ENCODE measurements around the gene GPR39.

Gene GPR39

DNA sequence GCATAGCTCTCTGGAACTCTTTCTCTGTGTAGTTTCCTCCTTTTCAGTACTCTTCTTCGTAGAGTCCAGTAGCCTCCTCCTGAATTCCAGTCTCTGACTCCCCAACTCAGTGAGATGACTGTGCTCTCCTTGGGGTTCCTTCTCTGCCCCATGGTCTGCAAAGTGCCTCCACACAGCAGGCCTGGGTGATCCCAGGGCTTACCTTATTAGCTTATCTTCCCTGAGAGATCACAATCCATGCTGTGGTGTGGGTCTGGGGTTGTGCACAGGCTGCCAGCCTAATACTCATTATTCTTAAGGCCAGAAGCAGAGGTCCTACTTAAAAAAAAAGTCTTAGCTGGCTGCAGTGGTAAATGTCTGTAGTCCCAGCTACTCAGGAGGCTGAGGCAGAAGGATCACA lies 4.6 kb upstream of the GPR39 start:
- Histone ChIP-seq H3K27ac (ENCODE audit: low read depth, low read length) (no peak overlapping the region), H3K36me3 (ENCODE audit: low read length) (no peaks in the 10 kb centered on the region), H4K20me1 (ENCODE audit: low read depth, low read length) (no peaks in the 10 kb centered on the region), H3F3A (ENCODE audit: insufficient read depth) (no peaks in the 10 kb centered on the region), H3K27me3 (ENCODE audit: low read length) (no peaks in the 10 kb centered on the region), H3K4me2 (ENCODE audit: low read depth, low read length, poor library complexity, severe bottlenecking) (no peak overlapping the region), H3K9me2 (replicated peaks; ENCODE audit: insufficient read depth, low read length) (no peaks in the 10 kb centered on the region), H3K9ac (ENCODE audit: low read length) (no peak overlapping the region), H3K9me3 (ENCODE audit: insufficient read depth, low read length) (no peaks in the 10 kb centered on the region), H3K4me3 (ENCODE audit: insufficient read depth, low read length, poor library complexity, severe bottlenecking) (no peak overlapping the region), H3K79me2 (ENCODE audit: insufficient read depth, low read length) (no peaks in the 10 kb centered on the region), H2AFZ (ENCODE audit: low read depth, low read length, severe bottlenecking) (no peak overlapping the region)
- TF ChIP-seq, protein P1, sequence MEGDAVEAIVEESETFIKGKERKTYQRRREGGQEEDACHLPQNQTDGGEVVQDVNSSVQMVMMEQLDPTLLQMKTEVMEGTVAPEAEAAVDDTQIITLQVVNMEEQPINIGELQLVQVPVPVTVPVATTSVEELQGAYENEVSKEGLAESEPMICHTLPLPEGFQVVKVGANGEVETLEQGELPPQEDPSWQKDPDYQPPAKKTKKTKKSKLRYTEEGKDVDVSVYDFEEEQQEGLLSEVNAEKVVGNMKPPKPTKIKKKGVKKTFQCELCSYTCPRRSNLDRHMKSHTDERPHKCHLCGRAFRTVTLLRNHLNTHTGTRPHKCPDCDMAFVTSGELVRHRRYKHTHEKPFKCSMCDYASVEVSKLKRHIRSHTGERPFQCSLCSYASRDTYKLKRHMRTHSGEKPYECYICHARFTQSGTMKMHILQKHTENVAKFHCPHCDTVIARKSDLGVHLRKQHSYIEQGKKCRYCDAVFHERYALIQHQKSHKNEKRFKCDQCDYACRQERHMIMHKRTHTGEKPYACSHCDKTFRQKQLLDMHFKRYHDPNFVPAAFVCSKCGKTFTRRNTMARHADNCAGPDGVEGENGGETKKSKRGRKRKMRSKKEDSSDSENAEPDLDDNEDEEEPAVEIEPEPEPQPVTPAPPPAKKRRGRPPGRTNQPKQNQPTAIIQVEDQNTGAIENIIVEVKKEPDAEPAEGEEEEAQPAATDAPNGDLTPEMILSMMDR (IDR thresholded peaks at IDR 0.05; ENCODE audit: insufficient read depth, low read length, poor library complexity, severe bottlenecking) = no peak
- no peak for TF ChIP-seq EZH2phosphoT487 (conservative IDR thresholded peaks at IDR 0.05; ENCODE audit: low read length)

DNA sequence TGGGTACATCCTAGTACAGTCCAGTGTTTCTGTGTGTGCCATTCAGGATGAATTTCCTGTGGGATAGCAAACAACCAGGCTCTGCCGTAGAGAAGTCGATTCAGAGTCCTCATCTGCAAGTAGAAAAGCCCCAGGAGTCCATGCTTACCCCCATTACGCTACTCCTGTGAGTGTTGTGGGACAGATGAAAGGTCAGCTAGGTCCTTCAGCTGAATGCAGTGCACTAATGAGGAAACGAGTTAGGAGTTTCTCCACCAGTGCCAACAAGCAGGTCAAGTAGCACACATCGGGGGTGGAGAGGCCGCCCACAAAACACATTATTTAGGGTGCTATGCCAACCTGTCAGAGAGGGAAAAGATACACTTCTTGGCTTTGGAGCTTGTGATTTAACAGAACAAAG lies 2.5 kb upstream of the GPR39 start:
- H2AFZ ChIP-seq (ENCODE audit: low read depth, low read length, severe bottlenecking) = no peak overlapping the region
- no peak overlapping the region for H3K9ac ChIP-seq (ENCODE audit: low read length)
- no peak overlapping the region for H3K27ac ChIP-seq (ENCODE audit: low read depth, low read length)
- no peak overlapping the region for H3K4me3 ChIP-seq (ENCODE audit: insufficient read depth, low read length, poor library complexity, severe bottlenecking)
- H4K20me1 ChIP-seq (ENCODE audit: low read depth, low read length) = no peaks in the 10 kb centered on the region
- no peaks in the 10 kb centered on the region for H3K9me2 ChIP-seq (replicated peaks; ENCODE audit: insufficient read depth, low read length)
- no peaks in the 10 kb centered on the region for H3K79me2 ChIP-seq (ENCODE audit: insufficient read depth, low read length)
- no peak overlapping the region for H3K4me2 ChIP-seq (ENCODE audit: low read depth, low read length, poor library complexity, severe bottlenecking)
- H3K9me3 ChIP-seq (ENCODE audit: insufficient read depth, low read length) = no peaks in the 10 kb centered on the region
- no peaks in the 10 kb centered on the region for H3F3A ChIP-seq (ENCODE audit: insufficient read depth)
- no peaks in the 10 kb centered on the region for H3K27me3 ChIP-seq (ENCODE audit: low read length)
- TF ChIP-seq, protein P1 (IDR thresholded peaks at IDR 0.05; ENCODE audit: insufficient read depth, low read length, poor library complexity, severe bottlenecking) = no peak
- TF ChIP-seq EZH2phosphoT487 (conservative IDR thresholded peaks at IDR 0.05; ENCODE audit: low read length) = no peak
- H3K36me3 ChIP-seq (ENCODE audit: low read length) = no peaks in the 10 kb centered on the region

GRCh38 chr2:132415256-132415914 lies 1.2 kb upstream of the GPR39 start:
- Histone ChIP-seq H3K9me3 (ENCODE audit: insufficient read depth, low read length) (no peaks in the 10 kb centered on the region), H2AFZ (ENCODE audit: low read depth, low read length, severe bottlenecking) (no peak overlapping the region), H4K20me1 (ENCODE audit: low read depth, low read length) (no peaks in the 10 kb centered on the region), H3K9ac (ENCODE audit: low read length) (no peak overlapping the region), H3F3A (ENCODE audit: insufficient read depth) (no peaks in the 10 kb centered on the region), H3K4me2 (ENCODE audit: low read depth, low read length, poor library complexity, severe bottlenecking) (no peak overlapping the region), H3K27ac (ENCODE audit: low read depth, low read length) (no peak overlapping the region), H3K9me2 (replicated peaks; ENCODE audit: insufficient read depth, low read length) (no peaks in the 10 kb centered on the region), H3K36me3 (ENCODE audit: low read length) (no peaks in the 10 kb centered on the region), H3K27me3 (ENCODE audit: low read length) (no peaks in the 10 kb centered on the region), H3K79me2 (ENCODE audit: insufficient read depth, low read length) (no peaks in the 10 kb centered on the region), H3K4me3 (ENCODE audit: insufficient read depth, low read length, poor library complexity, severe bottlenecking) (no peak overlapping the region)
- TF ChIP-seq, protein P1 (IDR thresholded peaks at IDR 0.05; ENCODE audit: insufficient read depth, low read length, poor library complexity, severe bottlenecking) = no peak
- no peak for TF ChIP-seq EZH2phosphoT487 (conservative IDR thresholded peaks at IDR 0.05; ENCODE audit: low read length)
